Coronary artery (tissue), 2 donors: ENCODE results near the gene JUND.

Source experiments
- DNase-seq: peaks from one replicate; pipeline ENCODE4 v3.0.0-alpha.2; 2017; ENCODE audit warnings: low spot score
- H3K27ac ChIP-seq, 2 donors: fragments of 200-600 bp; sonication (generic); one replicate each; pipeline ENCODE4 v1.5.1; 2016 to 2019
- H3K4me3 ChIP-seq: fragments of 200-600 bp; sonication (generic); 2 replicates; pipeline ENCODE4 v1.5.1; 2016; ENCODE audit warnings: mild to moderate bottlenecking, moderate library complexity
- CTCF ChIP-seq: fragments of 200-600 bp; sonication (generic); IDR thresholded peaks from one replicate; pipeline ENCODE4 v1.5.1; 2019; ENCODE audit warnings: antibody characterized with exemption

JUND gene

GRCh38 chr19:18282021-18282787 lies 782 bp upstream of the JUND start:
- DNase-seq: no peak
- H3K27ac ChIP-seq: peak overlapping the region; percentile 96 to 97
- TF ChIP-seq CTCF: no peak
- H3K4me3 ChIP-seq: peak overlapping the region; percentile 93

GRCh38 chr19:18280247-18281081 lies 958 bp downstream of the JUND start:
- peak overlapping the region; percentile 93 for H3K4me3 ChIP-seq
- no peak for TF ChIP-seq CTCF
- peak overlapping the region; percentile 100 for H3K27ac ChIP-seq
- peak; percentile 87 for DNase-seq

- Histone ChIP-seq H3K27ac (peak overlapping the region; percentile 100), H3K4me3 (peak overlapping the region; percentile 93)
- TF ChIP-seq CTCF: peak; percentile 79
- peak; percentile 95 for DNase-seq
Measured at GRCh38 chr19:18279516-18280246, 1.7 kb downstream of the JUND start.

- peak overlapping the region; percentile 100 for H3K27ac ChIP-seq
- DNase-seq: no peak
- TF ChIP-seq CTCF: no peak
- peak overlapping the region; percentile 93 for H3K4me3 ChIP-seq
Measured at GRCh38 chr19:18279266-18279515, 2.2 kb downstream of the JUND start.

- Histone ChIP-seq H3K4me3 (peak overlapping the region; percentile 93), H3K27ac (peak overlapping the region; percentile 100)
- no peak for DNase-seq
- no peak for TF ChIP-seq CTCF
Measured at GRCh38 chr19:18278521-18279265, 2.7 kb downstream of the JUND start.

GRCh38 chr19:18274781-18275356 lies 6.6 kb downstream of the JUND start:
- peak; percentile 92 for DNase-seq
- peak overlapping the region; percentile 46 for H3K4me3 ChIP-seq
- H3K27ac ChIP-seq: peak overlapping the region; percentile 83 to 88
- TF ChIP-seq CTCF: no peak
